Measurements from ENCODE around the gene GSX1.

GSX1 gene

GRCh38 chr13:27820524-27821482 lies 28.5 kb downstream of the GSX1 start:
- peaks cover 98% of the 10 kb centered on the region for H3K27me3 ChIP-seq (ENCODE audit: insufficient read depth, low read length)
- H3K36me3 ChIP-seq (ENCODE audit: insufficient read depth, low read length): no peaks in the 10 kb centered on the region
- H3K9ac ChIP-seq (ENCODE audit: low read depth, low read length): no peak overlapping the region; the same call in 1 of the 2 replicates
- H3K9me3 ChIP-seq (ENCODE audit: insufficient read depth, low read depth, low read length): no peaks in the 10 kb centered on the region
- peak overlapping the region; percentile 59; the same call in 1 of the 2 replicates for H3K27ac ChIP-seq (ENCODE audit: low read depth, low read length)
- under 1% methylated on average over 46 of the region's 46 CpGs for WGBS
- H3K4me3 ChIP-seq (ENCODE audit: low read length): peak overlapping the region; percentile 35
- peaks cover 42% of the 10 kb centered on the region for H3K4me1 ChIP-seq (ENCODE audit: insufficient read depth, low read length)

- H3K27me3 ChIP-seq (ENCODE audit: insufficient read depth, low read length): peaks cover 97% of the 10 kb centered on the region
- no peak overlapping the region for H3K9ac ChIP-seq (ENCODE audit: low read depth, low read length)
- no peaks in the 10 kb centered on the region for H3K9me3 ChIP-seq (ENCODE audit: insufficient read depth, low read depth, low read length)
- peak overlapping the region; percentile 59; the same call in 1 of the 2 replicates for H3K27ac ChIP-seq (ENCODE audit: low read depth, low read length)
- H3K4me3 ChIP-seq (ENCODE audit: low read length): no peak overlapping the region
- 2% methylated on average over 12 of the region's 12 CpGs for WGBS
- H3K36me3 ChIP-seq (ENCODE audit: insufficient read depth, low read length): no peaks in the 10 kb centered on the region
- H3K4me1 ChIP-seq (ENCODE audit: insufficient read depth, low read length): peaks cover 42% of the 10 kb centered on the region
These were observed 29.3 kb downstream of the GSX1 start for GRCh38 chr13:27821566-27821965.

- no peak overlapping the region for H3K9ac ChIP-seq (ENCODE audit: low read depth, low read length)
- no peaks in the 10 kb centered on the region for H3K36me3 ChIP-seq (ENCODE audit: insufficient read depth, low read length)
- H3K4me3 ChIP-seq (ENCODE audit: low read length): no peak overlapping the region
- peaks cover 42% of the 10 kb centered on the region for H3K4me1 ChIP-seq (ENCODE audit: insufficient read depth, low read length)
- no peaks in the 10 kb centered on the region for H3K9me3 ChIP-seq (ENCODE audit: insufficient read depth, low read depth, low read length)
- peaks cover 97% of the 10 kb centered on the region for H3K27me3 ChIP-seq (ENCODE audit: insufficient read depth, low read length)
- 4% methylated on average over 17 of the region's 17 CpGs for WGBS
- peak overlapping the region; percentile 59; the same call in 1 of the 2 replicates for H3K27ac ChIP-seq (ENCODE audit: low read depth, low read length)
These were observed 30.1 kb downstream of the GSX1 start for GRCh38 chr13:27822258-27822872.

GRCh38 chr13:27822873-27823311 lies 30.6 kb downstream of the GSX1 start:
- H3K9ac ChIP-seq (ENCODE audit: low read depth, low read length): no peak overlapping the region
- H3K4me1 ChIP-seq (ENCODE audit: insufficient read depth, low read length): peaks cover 42% of the 10 kb centered on the region
- H3K4me3 ChIP-seq (ENCODE audit: low read length): peak overlapping the region; percentile 3; the same call in 1 of the 2 replicates
- H3K27ac ChIP-seq (ENCODE audit: low read depth, low read length): no peak overlapping the region
- WGBS: 1% methylated on average over 18 of the region's 18 CpGs
- no peaks in the 10 kb centered on the region for H3K9me3 ChIP-seq (ENCODE audit: insufficient read depth, low read depth, low read length)
- H3K27me3 ChIP-seq (ENCODE audit: insufficient read depth, low read length): peaks cover 98% of the 10 kb centered on the region
- H3K36me3 ChIP-seq (ENCODE audit: insufficient read depth, low read length): no peaks in the 10 kb centered on the region

- Histone ChIP-seq H3K4me3 (ENCODE audit: low read length) (no peak overlapping the region), H3K36me3 (ENCODE audit: insufficient read depth, low read length) (no peaks in the 10 kb centered on the region), H3K27ac (ENCODE audit: low read depth, low read length) (no peak overlapping the region), H3K27me3 (ENCODE audit: insufficient read depth, low read length) (peaks cover 99% of the 10 kb centered on the region), H3K9ac (ENCODE audit: low read depth, low read length) (no peak overlapping the region), H3K4me1 (ENCODE audit: insufficient read depth, low read length) (peaks cover 42% of the 10 kb centered on the region), H3K9me3 (ENCODE audit: insufficient read depth, low read depth, low read length) (no peaks in the 10 kb centered on the region)
- 39% methylated on average over 3 of the region's 3 CpGs for WGBS
These were observed 31.8 kb downstream of the GSX1 start for GRCh38 chr13:27824121-27824520.

GRCh38 chr13:27825072-27825471 lies 32.8 kb downstream of the GSX1 start:
- WGBS: 39% methylated on average over 5 of the region's 5 CpGs
- Histone ChIP-seq H3K9me3 (ENCODE audit: insufficient read depth, low read depth, low read length) (no peaks in the 10 kb centered on the region), H3K4me1 (ENCODE audit: insufficient read depth, low read length) (peaks cover 34% of the 10 kb centered on the region), H3K9ac (ENCODE audit: low read depth, low read length) (no peak overlapping the region), H3K27me3 (ENCODE audit: insufficient read depth, low read length) (peaks cover 99% of the 10 kb centered on the region), H3K4me3 (ENCODE audit: low read length) (no peak overlapping the region), H3K36me3 (ENCODE audit: insufficient read depth, low read length) (no peaks in the 10 kb centered on the region), H3K27ac (ENCODE audit: low read depth, low read length) (no peak overlapping the region)

GRCh38 chr13:27826379-27827353 lies 34.4 kb downstream of the GSX1 start:
- Histone ChIP-seq H3K9me3 (ENCODE audit: insufficient read depth, low read depth, low read length) (no peaks in the 10 kb centered on the region), H3K4me3 (ENCODE audit: low read length) (peak overlapping the region; percentile 46), H3K27ac (ENCODE audit: low read depth, low read length) (no peak overlapping the region), H3K27me3 (ENCODE audit: insufficient read depth, low read length) (peaks cover 99% of the 10 kb centered on the region), H3K36me3 (ENCODE audit: insufficient read depth, low read length) (no peaks in the 10 kb centered on the region), H3K9ac (ENCODE audit: low read depth, low read length) (no peak overlapping the region), H3K4me1 (ENCODE audit: insufficient read depth, low read length) (peaks cover 21% of the 10 kb centered on the region)
- 16% methylated on average over 30 of the region's 30 CpGs for WGBS

- Histone ChIP-seq H3K9me3 (ENCODE audit: insufficient read depth, low read depth, low read length) (no peaks in the 10 kb centered on the region), H3K9ac (ENCODE audit: low read depth, low read length) (no peak overlapping the region), H3K27me3 (ENCODE audit: insufficient read depth, low read length) (peaks cover 99% of the 10 kb centered on the region), H3K4me1 (ENCODE audit: insufficient read depth, low read length) (peaks cover 11% of the 10 kb centered on the region), H3K36me3 (ENCODE audit: insufficient read depth, low read length) (no peaks in the 10 kb centered on the region), H3K27ac (ENCODE audit: low read depth, low read length) (no peak overlapping the region), H3K4me3 (ENCODE audit: low read length) (no peak overlapping the region)
- WGBS: 82% methylated on average over 4 of the region's 4 CpGs
These were observed 35.4 kb downstream of the GSX1 start for GRCh38 chr13:27827646-27828045.

GRCh38 chr13:27830010-27830409 lies 37.7 kb downstream of the GSX1 start:
- H3K4me1 ChIP-seq (ENCODE audit: insufficient read depth, low read length): no peaks in the 10 kb centered on the region
- no peak overlapping the region for H3K27ac ChIP-seq (ENCODE audit: low read depth, low read length)
- H3K36me3 ChIP-seq (ENCODE audit: insufficient read depth, low read length): no peaks in the 10 kb centered on the region
- WGBS: 5% methylated on average over 25 of the region's 25 CpGs
- no peaks in the 10 kb centered on the region for H3K9me3 ChIP-seq (ENCODE audit: insufficient read depth, low read depth, low read length)
- H3K9ac ChIP-seq (ENCODE audit: low read depth, low read length): no peak overlapping the region
- H3K27me3 ChIP-seq (ENCODE audit: insufficient read depth, low read length): peaks cover 96% of the 10 kb centered on the region
- peak overlapping the region; percentile 26; the same call in 1 of the 2 replicates for H3K4me3 ChIP-seq (ENCODE audit: low read length)

GRCh38 chr13:27833206-27833605 lies 40.9 kb downstream of the GSX1 start:
- no peaks in the 10 kb centered on the region for H3K36me3 ChIP-seq (ENCODE audit: insufficient read depth, low read length)
- peaks cover 91% of the 10 kb centered on the region for H3K27me3 ChIP-seq (ENCODE audit: insufficient read depth, low read length)
- no peak overlapping the region for H3K4me3 ChIP-seq (ENCODE audit: low read length)
- no peak overlapping the region for H3K27ac ChIP-seq (ENCODE audit: low read depth, low read length)
- WGBS: 88% methylated on average over 7 of the region's 7 CpGs
- no peaks in the 10 kb centered on the region for H3K4me1 ChIP-seq (ENCODE audit: insufficient read depth, low read length)
- H3K9ac ChIP-seq (ENCODE audit: low read depth, low read length): no peak overlapping the region
- no peaks in the 10 kb centered on the region for H3K9me3 ChIP-seq (ENCODE audit: insufficient read depth, low read depth, low read length)

Data from HUES64 (cell line).